Measurements from ENCODE around the gene PDCD11. TPM values are rescaled to one million over a fixed set of nuclear protein-coding genes. Genes with fewer than 3 reads are reported as not detected.

Gene PDCD11
- total RNA-seq, 1 experiment from 2014 or later: 78.8 TPM

DNA sequence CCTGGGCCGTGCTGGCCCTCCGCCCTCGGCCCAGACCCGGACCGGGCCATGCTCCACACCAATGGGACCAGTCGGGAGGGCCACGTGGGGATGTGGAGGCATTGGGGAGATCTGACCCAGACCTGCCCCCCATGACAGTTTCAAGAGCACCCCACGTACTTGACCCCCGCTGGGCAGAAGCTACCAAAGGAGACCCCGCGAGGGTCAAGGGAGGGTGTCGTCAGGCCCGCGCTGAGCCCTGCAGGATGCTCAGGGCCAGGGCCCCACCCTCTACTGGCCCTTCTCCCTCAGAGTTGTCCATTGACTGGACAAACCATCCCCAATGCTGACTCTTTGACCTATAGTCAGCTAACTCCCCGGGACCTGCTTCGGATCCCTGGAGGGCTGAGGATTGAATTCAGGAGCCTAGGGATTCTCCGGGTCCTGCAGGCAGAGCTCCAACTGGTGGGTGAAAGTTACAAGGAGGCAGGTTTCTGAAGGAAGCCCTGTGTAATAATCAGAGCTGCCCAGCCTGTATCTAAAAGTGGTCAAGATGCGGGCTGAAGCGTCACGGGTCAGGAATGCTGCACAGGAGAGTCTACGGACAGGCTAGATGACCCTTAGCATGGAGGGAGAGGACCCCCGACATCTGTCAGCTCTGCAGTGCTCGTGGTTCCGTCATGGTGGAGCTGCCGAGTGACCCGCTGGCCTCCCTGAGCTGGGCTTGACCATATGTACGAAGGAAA is 56.2 kb downstream of the PDCD11 start (continued):
- TF ChIP-seq, protein P1, sequence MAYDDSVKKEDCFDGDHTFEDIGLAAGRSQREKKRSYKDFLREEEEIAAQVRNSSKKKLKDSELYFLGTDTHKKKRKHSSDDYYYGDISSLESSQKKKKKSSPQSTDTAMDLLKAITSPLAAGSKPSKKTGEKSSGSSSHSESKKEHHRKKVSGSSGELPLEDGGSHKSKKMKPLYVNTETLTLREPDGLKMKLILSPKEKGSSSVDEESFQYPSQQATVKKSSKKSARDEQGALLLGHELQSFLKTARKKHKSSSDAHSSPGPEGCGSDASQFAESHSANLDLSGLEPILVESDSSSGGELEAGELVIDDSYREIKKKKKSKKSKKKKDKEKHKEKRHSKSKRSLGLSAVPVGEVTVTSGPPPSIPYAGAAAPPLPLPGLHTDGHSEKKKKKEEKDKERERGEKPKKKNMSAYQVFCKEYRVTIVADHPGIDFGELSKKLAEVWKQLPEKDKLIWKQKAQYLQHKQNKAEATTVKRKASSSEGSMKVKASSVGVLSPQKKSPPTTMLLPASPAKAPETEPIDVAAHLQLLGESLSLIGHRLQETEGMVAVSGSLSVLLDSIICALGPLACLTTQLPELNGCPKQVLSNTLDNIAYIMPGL (CRISPR knock-in tag; IDR thresholded peaks at IDR 0.05): no peak
- TF ChIP-seq, protein P2, sequence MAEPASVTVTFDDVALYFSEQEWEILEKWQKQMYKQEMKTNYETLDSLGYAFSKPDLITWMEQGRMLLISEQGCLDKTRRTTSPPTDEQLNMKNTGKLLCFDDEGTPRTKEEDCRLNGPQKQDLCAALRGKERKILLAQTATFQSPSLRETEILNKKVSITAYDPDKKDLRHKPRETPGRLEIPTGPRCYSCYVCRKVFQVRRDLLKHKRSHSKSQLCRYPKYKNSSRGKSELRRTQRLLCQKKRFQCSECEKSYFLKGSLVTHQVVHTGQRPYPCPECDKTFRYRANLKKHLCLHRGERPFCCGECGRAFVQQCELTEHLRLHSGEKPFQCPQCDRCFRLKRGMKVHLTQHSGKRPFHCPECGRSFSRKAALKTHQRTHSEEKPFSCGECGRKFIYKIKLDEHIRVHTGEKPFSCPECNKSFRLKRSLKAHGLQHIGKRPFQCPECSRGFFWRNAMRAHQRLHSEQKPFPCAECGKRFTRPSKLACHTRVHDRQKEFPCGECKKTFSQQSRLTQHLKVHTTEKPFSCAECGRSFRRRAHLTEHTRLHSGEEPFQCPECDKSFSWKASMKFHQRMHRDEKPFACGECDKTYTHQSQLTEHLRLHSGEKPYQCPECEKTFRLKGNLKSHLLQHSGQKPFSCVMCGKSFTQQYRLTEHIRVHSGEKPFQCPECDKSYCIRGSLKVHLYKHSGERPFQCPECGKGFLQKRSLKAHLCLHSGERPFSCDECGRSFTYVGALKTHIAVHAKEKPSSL (CRISPR knock-in tag; conservative IDR thresholded peaks at IDR 0.05): no peak
- no peak for TF ChIP-seq ZNF263 (CRISPR knock-in tag; IDR thresholded peaks at IDR 0.05; ENCODE audit: low read depth)
- TF ChIP-seq ZNF416 (CRISPR knock-in tag; IDR thresholded peaks at IDR 0.05): no peak
- TF ChIP-seq, protein P3, sequence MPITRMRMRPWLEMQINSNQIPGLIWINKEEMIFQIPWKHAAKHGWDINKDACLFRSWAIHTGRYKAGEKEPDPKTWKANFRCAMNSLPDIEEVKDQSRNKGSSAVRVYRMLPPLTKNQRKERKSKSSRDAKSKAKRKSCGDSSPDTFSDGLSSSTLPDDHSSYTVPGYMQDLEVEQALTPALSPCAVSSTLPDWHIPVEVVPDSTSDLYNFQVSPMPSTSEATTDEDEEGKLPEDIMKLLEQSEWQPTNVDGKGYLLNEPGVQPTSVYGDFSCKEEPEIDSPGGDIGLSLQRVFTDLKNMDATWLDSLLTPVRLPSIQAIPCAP (CRISPR knock-in tag; IDR thresholded peaks at IDR 0.05): no peak
- no peak for TF ChIP-seq CREM (CRISPR knock-in tag; IDR thresholded peaks at IDR 0.05)

DNA sequence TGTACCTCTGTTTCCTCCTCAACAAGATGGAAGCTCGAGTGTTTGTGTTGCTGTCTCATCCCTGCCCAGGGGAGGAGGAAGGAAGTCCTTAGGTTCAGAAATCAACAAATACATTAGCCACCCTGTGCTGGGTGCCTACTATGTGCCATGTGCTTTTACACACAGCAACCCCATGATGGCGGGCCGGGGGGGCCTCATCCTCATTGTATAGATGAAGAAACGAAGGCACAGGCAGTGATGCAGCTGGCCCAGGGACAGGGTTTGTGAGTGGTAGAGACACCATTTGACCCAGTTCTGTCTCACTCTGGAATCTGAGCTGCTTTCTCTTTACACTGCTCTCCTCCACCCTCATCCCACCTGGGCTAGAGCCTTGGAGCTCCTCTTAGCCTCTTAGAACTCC is 57.6 kb downstream of the PDCD11 start:
- Mint-ChIP-seq H3K4me1 (peaks cover 7% of the 10 kb centered on the region; the same call in 1 of the 2 replicates), H3K9me3 (no peaks in the 10 kb centered on the region), H3K27ac (no peak overlapping the region), H3K4me3 (no peak overlapping the region), H3K27me3 (ENCODE audit: low read depth) (no peaks in the 10 kb centered on the region), H3K36me3 (no peaks in the 10 kb centered on the region)
- ChIA-PET CTCF (interaction anchor here (2.3 to 5.7 kb wide), 2 partner anchors 22 to 31 kb away, joined by 12 to 49 read pairs; no protein-coding TSS in a partner anchor), POLR2A (no interaction called here)
- DNase-seq (ENCODE audit: low spot score) (no peak), ATAC-seq (no peak)
- TF ChIP-seq, protein P4, sequence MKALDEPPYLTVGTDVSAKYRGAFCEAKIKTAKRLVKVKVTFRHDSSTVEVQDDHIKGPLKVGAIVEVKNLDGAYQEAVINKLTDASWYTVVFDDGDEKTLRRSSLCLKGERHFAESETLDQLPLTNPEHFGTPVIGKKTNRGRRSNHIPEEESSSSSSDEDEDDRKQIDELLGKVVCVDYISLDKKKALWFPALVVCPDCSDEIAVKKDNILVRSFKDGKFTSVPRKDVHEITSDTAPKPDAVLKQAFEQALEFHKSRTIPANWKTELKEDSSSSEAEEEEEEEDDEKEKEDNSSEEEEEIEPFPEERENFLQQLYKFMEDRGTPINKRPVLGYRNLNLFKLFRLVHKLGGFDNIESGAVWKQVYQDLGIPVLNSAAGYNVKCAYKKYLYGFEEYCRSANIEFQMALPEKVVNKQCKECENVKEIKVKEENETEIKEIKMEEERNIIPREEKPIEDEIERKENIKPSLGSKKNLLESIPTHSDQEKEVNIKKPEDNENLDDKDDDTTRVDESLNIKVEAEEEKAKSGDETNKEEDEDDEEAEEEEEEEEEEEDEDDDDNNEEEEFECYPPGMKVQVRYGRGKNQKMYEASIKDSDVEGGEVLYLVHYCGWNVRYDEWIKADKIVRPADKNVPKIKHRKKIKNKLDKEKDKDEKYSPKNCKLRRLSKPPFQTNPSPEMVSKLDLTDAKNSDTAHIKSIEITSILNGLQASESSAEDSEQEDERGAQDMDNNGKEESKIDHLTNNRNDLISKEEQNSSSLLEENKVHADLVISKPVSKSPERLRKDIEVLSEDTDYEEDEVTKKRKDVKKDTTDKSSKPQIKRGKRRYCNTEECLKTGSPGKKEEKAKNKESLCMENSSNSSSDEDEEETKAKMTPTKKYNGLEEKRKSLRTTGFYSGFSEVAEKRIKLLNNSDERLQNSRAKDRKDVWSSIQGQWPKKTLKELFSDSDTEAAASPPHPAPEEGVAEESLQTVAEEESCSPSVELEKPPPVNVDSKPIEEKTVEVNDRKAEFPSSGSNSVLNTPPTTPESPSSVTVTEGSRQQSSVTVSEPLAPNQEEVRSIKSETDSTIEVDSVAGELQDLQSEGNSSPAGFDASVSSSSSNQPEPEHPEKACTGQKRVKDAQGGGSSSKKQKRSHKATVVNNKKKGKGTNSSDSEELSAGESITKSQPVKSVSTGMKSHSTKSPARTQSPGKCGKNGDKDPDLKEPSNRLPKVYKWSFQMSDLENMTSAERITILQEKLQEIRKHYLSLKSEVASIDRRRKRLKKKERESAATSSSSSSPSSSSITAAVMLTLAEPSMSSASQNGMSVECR (CRISPR knock-in tag; IDR thresholded peaks at IDR 0.05; ENCODE audit: borderline replicate concordance): no peak
- no peak for TF ChIP-seq SMAD3 (CRISPR knock-in tag; IDR thresholded peaks at IDR 0.05; ENCODE audit: borderline replicate concordance)
- TF ChIP-seq, protein P5, sequence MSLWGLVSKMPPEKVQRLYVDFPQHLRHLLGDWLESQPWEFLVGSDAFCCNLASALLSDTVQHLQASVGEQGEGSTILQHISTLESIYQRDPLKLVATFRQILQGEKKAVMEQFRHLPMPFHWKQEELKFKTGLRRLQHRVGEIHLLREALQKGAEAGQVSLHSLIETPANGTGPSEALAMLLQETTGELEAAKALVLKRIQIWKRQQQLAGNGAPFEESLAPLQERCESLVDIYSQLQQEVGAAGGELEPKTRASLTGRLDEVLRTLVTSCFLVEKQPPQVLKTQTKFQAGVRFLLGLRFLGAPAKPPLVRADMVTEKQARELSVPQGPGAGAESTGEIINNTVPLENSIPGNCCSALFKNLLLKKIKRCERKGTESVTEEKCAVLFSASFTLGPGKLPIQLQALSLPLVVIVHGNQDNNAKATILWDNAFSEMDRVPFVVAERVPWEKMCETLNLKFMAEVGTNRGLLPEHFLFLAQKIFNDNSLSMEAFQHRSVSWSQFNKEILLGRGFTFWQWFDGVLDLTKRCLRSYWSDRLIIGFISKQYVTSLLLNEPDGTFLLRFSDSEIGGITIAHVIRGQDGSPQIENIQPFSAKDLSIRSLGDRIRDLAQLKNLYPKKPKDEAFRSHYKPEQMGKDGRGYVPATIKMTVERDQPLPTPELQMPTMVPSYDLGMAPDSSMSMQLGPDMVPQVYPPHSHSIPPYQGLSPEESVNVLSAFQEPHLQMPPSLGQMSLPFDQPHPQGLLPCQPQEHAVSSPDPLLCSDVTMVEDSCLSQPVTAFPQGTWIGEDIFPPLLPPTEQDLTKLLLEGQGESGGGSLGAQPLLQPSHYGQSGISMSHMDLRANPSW (CRISPR knock-in tag; conservative IDR thresholded peaks at IDR 0.05; ENCODE audit: low read depth): no peak
- no peak for TF ChIP-seq ZNF423 (CRISPR knock-in tag; IDR thresholded peaks at IDR 0.05)
- no peak for TF ChIP-seq SMAD4 (CRISPR knock-in tag; IDR thresholded peaks at IDR 0.05)
- no peak for TF ChIP-seq TEAD1 (CRISPR knock-in tag; IDR thresholded peaks at IDR 0.05)
- TF ChIP-seq, protein P6, sequence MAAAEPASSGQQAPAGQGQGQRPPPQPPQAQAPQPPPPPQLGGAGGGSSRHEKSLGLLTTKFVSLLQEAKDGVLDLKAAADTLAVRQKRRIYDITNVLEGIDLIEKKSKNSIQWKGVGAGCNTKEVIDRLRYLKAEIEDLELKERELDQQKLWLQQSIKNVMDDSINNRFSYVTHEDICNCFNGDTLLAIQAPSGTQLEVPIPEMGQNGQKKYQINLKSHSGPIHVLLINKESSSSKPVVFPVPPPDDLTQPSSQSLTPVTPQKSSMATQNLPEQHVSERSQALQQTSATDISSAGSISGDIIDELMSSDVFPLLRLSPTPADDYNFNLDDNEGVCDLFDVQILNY (CRISPR knock-in tag; IDR thresholded peaks at IDR 0.05): no peak
- no peak for TF ChIP-seq ZBTB21 (CRISPR knock-in tag; IDR thresholded peaks at IDR 0.05; ENCODE audit: borderline replicate concordance)
- no peak for TF ChIP-seq NFATC4 (CRISPR knock-in tag; IDR thresholded peaks at IDR 0.05)
- TF ChIP-seq, protein P3 (CRISPR knock-in tag; IDR thresholded peaks at IDR 0.05): no peak
- TF ChIP-seq RELA (CRISPR knock-in tag; IDR thresholded peaks at IDR 0.05; ENCODE audit: borderline replicate concordance): no peak
- no peak for TF ChIP-seq ZNF219 (CRISPR knock-in tag; IDR thresholded peaks at IDR 0.05; ENCODE audit: borderline replicate concordance)
- TF ChIP-seq FOXK1 (CRISPR knock-in tag; IDR thresholded peaks at IDR 0.05): no peak
- TF ChIP-seq, protein P2 (CRISPR knock-in tag; conservative IDR thresholded peaks at IDR 0.05): no peak
